Measurements from ENCODE around the gene AGAP1. TPM values are rescaled to one million over a fixed set of nuclear protein-coding genes. Genes with fewer than 3 reads are reported as not detected.

AGAP1 gene
- total RNA-seq, 1 donor from 2014 or later = 22.3 TPM

GRCh38 chr2:235566415-235566814 lies 72.6 kb downstream of the AGAP1 start:
- no peak for DNase-seq (ENCODE audit: extremely low read depth, low read depth, low spot score)

- no peak for DNase-seq (ENCODE audit: extremely low read depth, low read depth, low spot score)
These were observed 73.2 kb downstream of the AGAP1 start for GRCh38 chr2:235566931-235567495.

- DNase-seq (ENCODE audit: extremely low read depth, low read depth, low spot score) = no peak
These were observed 74.0 kb downstream of the AGAP1 start for GRCh38 chr2:235567842-235568241.

- DNase-seq (ENCODE audit: extremely low read depth, low read depth, low spot score) = no peak
These were observed 74.6 kb downstream of the AGAP1 start for GRCh38 chr2:235568431-235568830.

- no peak for DNase-seq (ENCODE audit: extremely low read depth, low read depth, low spot score)
These were observed 76.0 kb downstream of the AGAP1 start for GRCh38 chr2:235569837-235570236.

- DNase-seq (ENCODE audit: extremely low read depth, low read depth, low spot score) = no peak
These were observed 76.4 kb downstream of the AGAP1 start for GRCh38 chr2:235570256-235570655.

- DNase-seq (ENCODE audit: extremely low read depth, low read depth, low spot score) = no peak
These were observed 77.3 kb downstream of the AGAP1 start for GRCh38 chr2:235570966-235571692.

GRCh38 chr2:235572592-235572991 lies 78.7 kb downstream of the AGAP1 start:
- DNase-seq (ENCODE audit: extremely low read depth, low read depth, low spot score) = no peak

- no peak for DNase-seq (ENCODE audit: extremely low read depth, low read depth, low spot score)
These were observed 79.7 kb downstream of the AGAP1 start for GRCh38 chr2:235573331-235574221.

- DNase-seq (ENCODE audit: extremely low read depth, low read depth, low spot score) = no peak
These were observed 81.6 kb downstream of the AGAP1 start for GRCh38 chr2:235575431-235575830.

- no peak for DNase-seq (ENCODE audit: extremely low read depth, low read depth, low spot score)
These were observed 82.1 kb downstream of the AGAP1 start for GRCh38 chr2:235575904-235576303.

- no peak for DNase-seq (ENCODE audit: extremely low read depth, low read depth, low spot score)
These were observed 82.6 kb downstream of the AGAP1 start for GRCh38 chr2:235576337-235576910.

- no peak for DNase-seq (ENCODE audit: extremely low read depth, low read depth, low spot score)
These were observed 83.8 kb downstream of the AGAP1 start for GRCh38 chr2:235577404-235578330.

GRCh38 chr2:235579128-235579527 lies 85.3 kb downstream of the AGAP1 start:
- DNase-seq (ENCODE audit: extremely low read depth, low read depth, low spot score) = no peak

- no peak for DNase-seq (ENCODE audit: extremely low read depth, low read depth, low spot score)
These were observed 86.7 kb downstream of the AGAP1 start for GRCh38 chr2:235580426-235581157.

- DNase-seq (ENCODE audit: extremely low read depth, low read depth, low spot score) = no peak
These were observed 88.3 kb downstream of the AGAP1 start for GRCh38 chr2:235582081-235582686.

- no peak for DNase-seq (ENCODE audit: extremely low read depth, low read depth, low spot score)
These were observed 88.9 kb downstream of the AGAP1 start for GRCh38 chr2:235582729-235583128.

- no peak for DNase-seq (ENCODE audit: extremely low read depth, low read depth, low spot score)
These were observed 89.3 kb downstream of the AGAP1 start for GRCh38 chr2:235583144-235583543.

Data from glomerular endothelial cell (primary cell).